HEK293T (cell line): ENCODE results near the gene SYNJ1.

ENCODE experiments used
- ARNT ChIP-seq: fragments of 450-650 bp; IDR thresholded peaks from 2 replicates; pipeline ENCODE4 v1.6.1; 2017; ENCODE audit warnings: mild to moderate bottlenecking
- ELF4 ChIP-seq: fragments of 450-650 bp; IDR thresholded peaks from 2 replicates; pipeline ENCODE4 v1.6.1; 2017; ENCODE audit warnings: antibody characterized with exemption
- FOXA1 ChIP-seq: fragments of 450-650 bp; IDR thresholded peaks from 2 replicates; pipeline ENCODE4 v1.6.1; 2016; ENCODE audit warnings: mild to moderate bottlenecking
- FOXM1 ChIP-seq: fragments of 450-650 bp; IDR thresholded peaks from 2 replicates; pipeline ENCODE4 v1.6.1; 2017; ENCODE audit warnings: mild to moderate bottlenecking, borderline replicate concordance
- NFRKB ChIP-seq: fragments of 450-650 bp; IDR thresholded peaks from 2 replicates; pipeline ENCODE4 v1.6.1; 2016; ENCODE audit warnings: mild to moderate bottlenecking, moderate library complexity
- PKNOX1 ChIP-seq: fragments of 450-650 bp; IDR thresholded peaks from 2 replicates; pipeline ENCODE4 v1.6.1; 2016
- SP1 ChIP-seq: fragments of 450-650 bp; IDR thresholded peaks from 2 replicates; pipeline ENCODE4 v1.6.1; 2017
- SUZ12 ChIP-seq: fragments of 450-650 bp; IDR thresholded peaks from 2 replicates; pipeline ENCODE4 v1.6.1; 2016; ENCODE audit warnings: mild to moderate bottlenecking

- TF ChIP-seq FOXA1 (no peak), SP1 (no peak), ARNT (no peak), ELF4 (no peak), FOXM1 (no peak), PKNOX1 (no peak), SUZ12 (no peak), NFRKB (no peak)
These were observed 134.8 kb downstream of the SYNJ1 start for GRCh38 chr21:32592929-32593502.
